Measurements from ENCODE around the gene SMOC2.

DNA sequence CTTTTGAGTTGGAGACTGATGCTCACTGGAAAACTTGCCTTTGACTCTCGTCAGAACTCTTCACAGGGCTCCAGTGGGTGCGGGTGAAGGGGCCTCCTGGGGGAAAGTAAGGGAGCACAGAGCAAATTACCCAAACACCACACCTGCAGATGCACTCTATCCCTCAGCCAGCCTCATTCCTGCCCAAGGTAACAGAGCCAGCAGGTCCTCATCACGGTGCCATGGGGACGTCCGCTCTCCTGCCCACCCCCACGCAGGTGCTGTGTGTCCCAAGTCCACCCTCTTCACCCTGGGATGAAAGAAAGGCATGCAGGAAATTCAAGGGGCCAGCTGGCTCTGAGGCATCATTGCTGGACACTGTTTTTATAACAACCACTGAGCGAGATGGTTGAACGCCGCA lies 269.0 kb downstream of the SMOC2 start:
- no peak for TF ChIP-seq POLR2AphosphoS5 (IDR thresholded peaks at IDR 0.05; ENCODE audit: borderline replicate concordance, low read depth, low read length)
- no peak for TF ChIP-seq EZH2 (IDR thresholded peaks at IDR 0.05)
